ENCODE data around the gene AIG1. TPM values are rescaled to one million over a fixed set of nuclear protein-coding genes. Genes with fewer than 3 reads are reported as not detected.
A peak's percentile ranks its signal among the peaks of the same experiment; 100 is the strongest.

Gene AIG1
- total and polyA plus RNA-seq, 2 donors: 9.1 to 16.5 TPM

GRCh38 chr6:143194095-143194589 is 133.5 kb downstream of the AIG1 start:
- H3K9me3 ChIP-seq (ENCODE audit: control insufficient read depth in 2 of 2, insufficient read depth in 1 of 2, low read length in 1 of 2): no peaks in the 10 kb centered on the region
- no peaks in the 10 kb centered on the region for H3K36me3 ChIP-seq (ENCODE audit: control insufficient read depth in 2 of 2, insufficient read depth in 2 of 2, low read length in 1 of 2)
- no peaks in the 10 kb centered on the region for H3K27me3 ChIP-seq (ENCODE audit: control insufficient read depth in 2 of 2, insufficient read depth in 1 of 2, low read length in 1 of 2)
- WGBS: 98% methylated on average over 9 of the region's 9 CpGs
- H3K4me3 ChIP-seq (ENCODE audit: low read length in 2 of 2): no peak overlapping the region
- no peak overlapping the region for H3K27ac ChIP-seq (ENCODE audit: low read depth in 1 of 2, low read length in 1 of 2)
- DNase-seq (ENCODE audit: low read depth in 6 of 9, low spot score in 9 of 9): no peak
- no peaks in the 10 kb centered on the region for H3K4me1 ChIP-seq (ENCODE audit: control insufficient read depth in 2 of 2, insufficient read depth in 2 of 2, low read length in 2 of 2)

- Histone ChIP-seq H3K4me1 (ENCODE audit: control insufficient read depth in 2 of 2, insufficient read depth in 2 of 2, low read length in 2 of 2) (no peaks in the 10 kb centered on the region), H3K27me3 (ENCODE audit: control insufficient read depth in 2 of 2, insufficient read depth in 1 of 2, low read length in 1 of 2) (no peaks in the 10 kb centered on the region), H3K36me3 (ENCODE audit: control insufficient read depth in 2 of 2, insufficient read depth in 2 of 2, low read length in 1 of 2) (no peaks in the 10 kb centered on the region), H3K27ac (ENCODE audit: low read depth in 1 of 2, low read length in 1 of 2) (no peak overlapping the region), H3K9me3 (ENCODE audit: control insufficient read depth in 2 of 2, insufficient read depth in 1 of 2, low read length in 1 of 2) (no peaks in the 10 kb centered on the region), H3K4me3 (ENCODE audit: low read length in 2 of 2) (no peak overlapping the region)
- no peak for DNase-seq (ENCODE audit: low read depth in 6 of 9, low spot score in 9 of 9)
- 95% methylated on average over 10 of the region's 10 CpGs for WGBS
Observed at GRCh38 chr6:143195349-143195845, 134.7 kb downstream of the AIG1 start.

- no peaks in the 10 kb centered on the region for H3K4me1 ChIP-seq (ENCODE audit: control insufficient read depth in 2 of 2, insufficient read depth in 2 of 2, low read length in 2 of 2)
- H3K9me3 ChIP-seq (ENCODE audit: control insufficient read depth in 2 of 2, insufficient read depth in 1 of 2, low read length in 1 of 2): no peaks in the 10 kb centered on the region
- no peaks in the 10 kb centered on the region for H3K27me3 ChIP-seq (ENCODE audit: control insufficient read depth in 2 of 2, insufficient read depth in 1 of 2, low read length in 1 of 2)
- no peaks in the 10 kb centered on the region for H3K36me3 ChIP-seq (ENCODE audit: control insufficient read depth in 2 of 2, insufficient read depth in 2 of 2, low read length in 1 of 2)
- H3K27ac ChIP-seq (ENCODE audit: low read depth in 1 of 2, low read length in 1 of 2): no peak overlapping the region
- WGBS: 91% methylated on average over 5 of the region's 5 CpGs
- no peak overlapping the region for H3K4me3 ChIP-seq (ENCODE audit: low read length in 2 of 2)
- DNase-seq (ENCODE audit: low read depth in 6 of 9, low spot score in 9 of 9): peak in 1 of 9 donors; percentile 4
Observed at GRCh38 chr6:143196525-143197225, 136.0 kb downstream of the AIG1 start.

- Histone ChIP-seq H3K27me3 (ENCODE audit: control insufficient read depth in 2 of 2, insufficient read depth in 1 of 2, low read length in 1 of 2) (no peaks in the 10 kb centered on the region), H3K4me1 (ENCODE audit: control insufficient read depth in 2 of 2, insufficient read depth in 2 of 2, low read length in 2 of 2) (no peaks in the 10 kb centered on the region), H3K4me3 (ENCODE audit: low read length in 2 of 2) (no peak overlapping the region), H3K9me3 (ENCODE audit: control insufficient read depth in 2 of 2, insufficient read depth in 1 of 2, low read length in 1 of 2) (no peaks in the 10 kb centered on the region), H3K27ac (ENCODE audit: low read depth in 1 of 2, low read length in 1 of 2) (no peak overlapping the region), H3K36me3 (ENCODE audit: control insufficient read depth in 2 of 2, insufficient read depth in 2 of 2, low read length in 1 of 2) (no peaks in the 10 kb centered on the region)
- DNase-seq (ENCODE audit: low read depth in 6 of 9, low spot score in 9 of 9): no peak
Observed at GRCh38 chr6:143197377-143197776, 136.7 kb downstream of the AIG1 start.

GRCh38 chr6:143198312-143198711 is 137.6 kb downstream of the AIG1 start:
- no peak for DNase-seq (ENCODE audit: low read depth in 6 of 9, low spot score in 9 of 9)

GRCh38 chr6:143199291-143199690 is 138.6 kb downstream of the AIG1 start:
- H3K27ac ChIP-seq (ENCODE audit: low read depth in 1 of 2, low read length in 1 of 2): no peak overlapping the region
- no peaks in the 10 kb centered on the region for H3K36me3 ChIP-seq (ENCODE audit: control insufficient read depth in 2 of 2, insufficient read depth in 2 of 2, low read length in 1 of 2)
- DNase-seq (ENCODE audit: low read depth in 6 of 9, low spot score in 9 of 9): no peak
- WGBS: 99% methylated on average over 1 of the region's 1 CpG
- no peaks in the 10 kb centered on the region for H3K9me3 ChIP-seq (ENCODE audit: control insufficient read depth in 2 of 2, insufficient read depth in 1 of 2, low read length in 1 of 2)
- H3K4me3 ChIP-seq (ENCODE audit: low read length in 2 of 2): no peak overlapping the region
- no peaks in the 10 kb centered on the region for H3K4me1 ChIP-seq (ENCODE audit: control insufficient read depth in 2 of 2, insufficient read depth in 2 of 2, low read length in 2 of 2)
- no peaks in the 10 kb centered on the region for H3K27me3 ChIP-seq (ENCODE audit: control insufficient read depth in 2 of 2, insufficient read depth in 1 of 2, low read length in 1 of 2)

More at GRCh38 chr6:143198312-143198711, 137.6 kb downstream of the AIG1 start:
- H3K9me3 ChIP-seq (ENCODE audit: control insufficient read depth in 2 of 2, insufficient read depth in 1 of 2, low read length in 1 of 2): no peaks in the 10 kb centered on the region
- no peaks in the 10 kb centered on the region for H3K27me3 ChIP-seq (ENCODE audit: control insufficient read depth in 2 of 2, insufficient read depth in 1 of 2, low read length in 1 of 2)
- WGBS: 78% methylated on average over 5 of the region's 5 CpGs
- no peaks in the 10 kb centered on the region for H3K4me1 ChIP-seq (ENCODE audit: control insufficient read depth in 2 of 2, insufficient read depth in 2 of 2, low read length in 2 of 2)
- no peaks in the 10 kb centered on the region for H3K36me3 ChIP-seq (ENCODE audit: control insufficient read depth in 2 of 2, insufficient read depth in 2 of 2, low read length in 1 of 2)
- H3K27ac ChIP-seq (ENCODE audit: low read depth in 1 of 2, low read length in 1 of 2): no peak overlapping the region
- no peak overlapping the region for H3K4me3 ChIP-seq (ENCODE audit: low read length in 2 of 2)

- H3K9me3 ChIP-seq (ENCODE audit: control insufficient read depth in 2 of 2, insufficient read depth in 1 of 2, low read length in 1 of 2): no peaks in the 10 kb centered on the region
- no peaks in the 10 kb centered on the region for H3K27me3 ChIP-seq (ENCODE audit: control insufficient read depth in 2 of 2, insufficient read depth in 1 of 2, low read length in 1 of 2)
- 96% methylated on average over 6 of the region's 6 CpGs for WGBS
Observed at GRCh38 chr6:143200167-143200770, 139.6 kb downstream of the AIG1 start.

GRCh38 chr6:143204045-143204444 is 143.4 kb downstream of the AIG1 start:
- DNase-seq (ENCODE audit: low read depth in 6 of 9, low spot score in 9 of 9): no peak
- no peaks in the 10 kb centered on the region for H3K4me1 ChIP-seq (ENCODE audit: control insufficient read depth in 2 of 2, insufficient read depth in 2 of 2, low read length in 2 of 2)
- no peak overlapping the region for H3K4me3 ChIP-seq (ENCODE audit: low read length in 2 of 2)
- H3K36me3 ChIP-seq (ENCODE audit: control insufficient read depth in 2 of 2, insufficient read depth in 2 of 2, low read length in 1 of 2): no peaks in the 10 kb centered on the region
- H3K27me3 ChIP-seq (ENCODE audit: control insufficient read depth in 2 of 2, insufficient read depth in 1 of 2, low read length in 1 of 2): no peaks in the 10 kb centered on the region
- H3K27ac ChIP-seq (ENCODE audit: low read depth in 1 of 2, low read length in 1 of 2): no peak overlapping the region
- no peaks in the 10 kb centered on the region for H3K9me3 ChIP-seq (ENCODE audit: control insufficient read depth in 2 of 2, insufficient read depth in 1 of 2, low read length in 1 of 2)

More at GRCh38 chr6:143200167-143200770, 139.6 kb downstream of the AIG1 start:
- no peak overlapping the region for H3K4me3 ChIP-seq (ENCODE audit: low read length in 2 of 2)
- no peak for DNase-seq (ENCODE audit: low read depth in 6 of 9, low spot score in 9 of 9)
- H3K36me3 ChIP-seq (ENCODE audit: control insufficient read depth in 2 of 2, insufficient read depth in 2 of 2, low read length in 1 of 2): no peaks in the 10 kb centered on the region
- H3K4me1 ChIP-seq (ENCODE audit: control insufficient read depth in 2 of 2, insufficient read depth in 2 of 2, low read length in 2 of 2): no peaks in the 10 kb centered on the region
- H3K27ac ChIP-seq (ENCODE audit: low read depth in 1 of 2, low read length in 1 of 2): no peak overlapping the region

- no peaks in the 10 kb centered on the region for H3K9me3 ChIP-seq (ENCODE audit: control insufficient read depth in 2 of 2, insufficient read depth in 1 of 2, low read length in 1 of 2)
- no peak overlapping the region for H3K27ac ChIP-seq (ENCODE audit: low read depth in 1 of 2, low read length in 1 of 2)
- DNase-seq (ENCODE audit: low read depth in 6 of 9, low spot score in 9 of 9): no peak
- H3K36me3 ChIP-seq (ENCODE audit: control insufficient read depth in 2 of 2, insufficient read depth in 2 of 2, low read length in 1 of 2): no peaks in the 10 kb centered on the region
- no peaks in the 10 kb centered on the region for H3K4me1 ChIP-seq (ENCODE audit: control insufficient read depth in 2 of 2, insufficient read depth in 2 of 2, low read length in 2 of 2)
- no peak overlapping the region for H3K4me3 ChIP-seq (ENCODE audit: low read length in 2 of 2)
- H3K27me3 ChIP-seq (ENCODE audit: control insufficient read depth in 2 of 2, insufficient read depth in 1 of 2, low read length in 1 of 2): no peaks in the 10 kb centered on the region
- WGBS: 94% methylated on average over 1 of the region's 1 CpG
Observed at GRCh38 chr6:143205131-143205535, 144.4 kb downstream of the AIG1 start.
